OCI-LY1 (cell line): ENCODE results near the gene SYNDIG1.

Source experiments
- H2AFZ ChIP-seq: fragments of 200-600 bp; sonication (generic), shearing (Covaris generic); 2 replicates; pipeline ENCODE4 v1.6.0; 2014; ENCODE audit warnings: antibody characterized with exemption, mild to moderate bottlenecking, low read length
- H3F3A ChIP-seq: fragments of 200-600 bp; sonication (generic), shearing (Covaris generic); 2 replicates; pipeline ENCODE4 v1.6.0; 2014; ENCODE audit warnings: mild to moderate bottlenecking, antibody characterized with exemption, low read length, moderate library complexity; ENCODE audit not compliant: insufficient read depth
- H3K27ac ChIP-seq: fragments of 200-600 bp; sonication (generic); 2 replicates; pipeline ENCODE4 v1.5.1; 2014; ENCODE audit warnings: low read length, mixed run types, mild to moderate bottlenecking, low read depth; ENCODE audit not compliant: poor library complexity, severe bottlenecking
- H3K27me3 ChIP-seq: fragments of 200-600 bp; sonication (generic); 2 replicates; pipeline ENCODE4 v1.6.0; 2014; ENCODE audit warnings: antibody characterized with exemption, mild to moderate bottlenecking, low read length, moderate library complexity; ENCODE audit not compliant: insufficient read depth
- H3K36me3 ChIP-seq: fragments of 200-600 bp; sonication (generic); 2 replicates; pipeline ENCODE4 v1.6.1; 2014; ENCODE audit warnings: mild to moderate bottlenecking, antibody characterized with exemption, low read length, moderate library complexity, mixed read lengths; ENCODE audit not compliant: insufficient read depth
- H3K4me1 ChIP-seq: fragments of 200-600 bp; sonication (generic); 2 replicates; pipeline ENCODE4 v1.5.1; 2014; ENCODE audit warnings: mild to moderate bottlenecking, low read length, moderate library complexity; ENCODE audit not compliant: insufficient read depth, severe bottlenecking
- H3K4me2 ChIP-seq: fragments of 200-600 bp; sonication (generic), shearing (Covaris generic); 2 replicates; pipeline ENCODE4 v1.6.1; 2014; ENCODE audit warnings: low read length
- H3K4me3 ChIP-seq: fragments of 200-600 bp; sonication (generic); 2 replicates; pipeline ENCODE4 v1.5.1; 2014; ENCODE audit warnings: low read length, low read depth, mild to moderate bottlenecking, mixed read lengths; ENCODE audit not compliant: poor library complexity, severe bottlenecking
- H3K79me2 ChIP-seq: fragments of 200-600 bp; shearing (Covaris generic); 2 replicates; pipeline ENCODE4 v1.6.1; 2016; ENCODE audit warnings: mixed run types, low read length, mixed read lengths; ENCODE audit not compliant: insufficient read depth
- H3K9ac ChIP-seq: fragments of 200-600 bp; sonication (generic), shearing (Covaris generic); 2 replicates; pipeline ENCODE4 v1.6.1; 2014; ENCODE audit warnings: mild to moderate bottlenecking, low read length, mixed read lengths
- H3K9me2 ChIP-seq: fragments of 200-600 bp; sonication (generic), shearing (Covaris generic); 2 replicates; pipeline ENCODE4 v1.6.1; 2014; ENCODE audit warnings: low read depth, mild to moderate bottlenecking, low read length, mixed read lengths
- H3K9me3 ChIP-seq: fragments of 200-600 bp; shearing (Covaris generic); 2 replicates; pipeline ENCODE4 v1.6.1; 2014; ENCODE audit warnings: low read length, mixed read lengths
- H4K20me1 ChIP-seq: fragments of 200-600 bp; sonication (generic), shearing (Covaris generic); 2 replicates; pipeline ENCODE4 v1.6.0; 2016; ENCODE audit warnings: mild to moderate bottlenecking, low read length; ENCODE audit not compliant: insufficient read depth
- CTCF ChIP-seq: fragments of 200-600 bp; sonication (generic), shearing (Covaris generic); IDR thresholded peaks from 2 replicates; pipeline ENCODE4 v1.5.1; 2017; ENCODE audit warnings: mild to moderate bottlenecking, antibody characterized with exemption, low read length, moderate library complexity, mixed read lengths
- EZH2 ChIP-seq: fragments of 200-600 bp; sonication (generic), shearing (Covaris generic); IDR thresholded peaks from 2 replicates; pipeline ENCODE4 v1.8.0; 2017; ENCODE audit warnings: borderline replicate concordance, mixed run types, mild to moderate bottlenecking, antibody characterized with exemption, low read length, moderate library complexity, mixed read lengths

Gene SYNDIG1

GRCh38 chr20:24546232-24546892 lies 76.9 kb downstream of the SYNDIG1 start:
- Histone ChIP-seq H3K9me3 (no peaks in the 10 kb centered on the region), H3K9ac (no peak overlapping the region), H3K79me2 (no peaks in the 10 kb centered on the region), H3K27ac (no peak overlapping the region), H3K27me3 (peaks cover 4% of the 10 kb centered on the region; the same call in 1 of the 2 replicates), H4K20me1 (no peaks in the 10 kb centered on the region), H3K4me3 (no peak overlapping the region), H3K9me2 (no peaks in the 10 kb centered on the region), H3F3A (no peaks in the 10 kb centered on the region), H2AFZ (no peak overlapping the region), H3K36me3 (no peaks in the 10 kb centered on the region), H3K4me2 (no peak overlapping the region), H3K4me1 (no peaks in the 10 kb centered on the region)
- TF ChIP-seq CTCF = no peak
- TF ChIP-seq EZH2 = no peak

DNA sequence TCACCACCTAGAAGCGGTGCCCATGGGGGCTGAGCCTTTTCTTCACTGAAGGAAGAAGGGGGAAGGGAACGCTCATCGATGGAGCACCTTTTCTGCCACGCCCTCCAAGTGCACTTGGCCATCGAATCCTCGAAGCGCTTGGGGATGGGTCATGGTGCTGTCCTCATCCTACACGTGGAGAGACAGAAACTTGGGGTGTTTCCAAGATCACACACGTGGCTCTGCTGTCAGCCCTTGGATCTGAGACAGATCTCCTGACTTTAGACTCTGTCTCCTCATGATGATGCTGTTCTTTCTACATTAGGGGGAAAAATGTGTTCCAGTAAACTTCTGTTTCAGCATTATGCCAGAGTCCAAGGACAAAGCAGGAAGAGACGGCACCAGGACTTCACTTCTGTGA lies 78.5 kb downstream of the SYNDIG1 start:
- Histone ChIP-seq H3K9ac (no peak overlapping the region), H3F3A (no peaks in the 10 kb centered on the region), H2AFZ (no peak overlapping the region), H3K9me3 (no peaks in the 10 kb centered on the region), H3K9me2 (no peaks in the 10 kb centered on the region), H4K20me1 (no peaks in the 10 kb centered on the region), H3K27me3 (peaks cover 4% of the 10 kb centered on the region; the same call in 1 of the 2 replicates), H3K4me2 (no peak overlapping the region), H3K79me2 (no peaks in the 10 kb centered on the region), H3K4me1 (no peaks in the 10 kb centered on the region), H3K4me3 (no peak overlapping the region), H3K27ac (no peak overlapping the region), H3K36me3 (no peaks in the 10 kb centered on the region)
- no peak for TF ChIP-seq CTCF
- TF ChIP-seq EZH2 = no peak

DNA sequence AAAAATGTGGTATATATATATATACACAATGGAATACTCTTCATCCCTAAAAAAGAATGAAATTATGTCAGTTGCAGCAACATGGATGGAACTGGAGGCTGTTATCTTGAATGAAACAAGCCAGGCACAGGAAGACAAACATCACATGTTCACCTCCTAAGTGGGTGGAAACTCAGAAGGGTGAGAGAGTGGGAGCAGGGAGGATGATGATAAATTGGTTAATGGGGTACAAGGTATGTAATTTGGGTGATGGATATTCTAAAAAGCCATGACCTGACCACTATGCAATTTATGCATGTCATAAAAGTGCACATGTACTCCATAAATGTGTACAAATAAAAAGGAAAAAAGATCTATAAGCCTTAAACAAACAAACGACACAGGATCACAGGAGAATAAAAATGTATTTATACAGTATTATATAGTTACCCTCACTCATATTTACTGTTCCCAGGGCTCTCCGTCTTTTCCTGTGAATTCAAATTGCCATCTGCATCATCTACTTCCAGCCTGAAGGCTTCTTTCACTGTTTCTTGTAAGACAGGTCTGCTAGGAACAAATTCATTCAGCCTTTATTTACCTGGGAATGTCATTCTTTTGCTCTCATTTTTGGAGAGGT lies 89.8 kb downstream of the SYNDIG1 start:
- no peaks in the 10 kb centered on the region for H3K9me2 ChIP-seq
- H3K79me2 ChIP-seq = no peaks in the 10 kb centered on the region
- no peaks in the 10 kb centered on the region for H3K9me3 ChIP-seq
- H3K27ac ChIP-seq = no peak overlapping the region
- TF ChIP-seq EZH2 (no peak), CTCF (no peak)
- no peaks in the 10 kb centered on the region for H3K4me1 ChIP-seq
- H3K27me3 ChIP-seq = no peaks in the 10 kb centered on the region
- H3K9ac ChIP-seq = no peak overlapping the region
- no peak overlapping the region for H3K4me2 ChIP-seq
- no peak overlapping the region for H3K4me3 ChIP-seq
- no peak overlapping the region for H2AFZ ChIP-seq
- no peaks in the 10 kb centered on the region for H3F3A ChIP-seq
- no peaks in the 10 kb centered on the region for H3K36me3 ChIP-seq
- H4K20me1 ChIP-seq = no peaks in the 10 kb centered on the region
